Measurements from ENCODE around the gene MBNL2. TPM values are rescaled to one million over a fixed set of nuclear protein-coding genes. Genes with fewer than 3 reads are reported as not detected.

The MBNL2 gene
- 49.3 and 65.4 TPM in 2 replicates for total RNA-seq

GRCh38 chr13:97221989-97222700, at the start of gene MBNL2:
Gene MBNL2, plus strand, starts transcription at chr13:97222333. Its CDS starts 53,903 bp downstream, at chr13:97276236.

GRCh38 chr13:97433727-97434396, 211.7 kb downstream of the MBNL2 start, which contains the start of gene RAP2A:
Gene RAP2A, plus strand, starts transcription at chr13:97434169. Its CDS starts 302 bp downstream, at chr13:97434471.

Other genes with a start within 250 kb of the MBNL2 start
- gene OXGR1, start 227.9 kb upstream of the MBNL2 start, total RNA-seq: not detected in 2 replicates
- gene RAP2A, start 211.8 kb downstream of the MBNL2 start, total RNA-seq: 14.1 and 18.8 TPM in 2 replicates

All from myometrial cell (primary cell).